SW 1271 (cell line): Measurements from ENCODE around the gene BCAS4.

ENCODE experiments used
- DNase-seq, 2 experiments: peaks; one replicate each; lab custom pipeline; 2025; lab: John Stamatoyannopoulos, UW

Gene BCAS4

DNA sequence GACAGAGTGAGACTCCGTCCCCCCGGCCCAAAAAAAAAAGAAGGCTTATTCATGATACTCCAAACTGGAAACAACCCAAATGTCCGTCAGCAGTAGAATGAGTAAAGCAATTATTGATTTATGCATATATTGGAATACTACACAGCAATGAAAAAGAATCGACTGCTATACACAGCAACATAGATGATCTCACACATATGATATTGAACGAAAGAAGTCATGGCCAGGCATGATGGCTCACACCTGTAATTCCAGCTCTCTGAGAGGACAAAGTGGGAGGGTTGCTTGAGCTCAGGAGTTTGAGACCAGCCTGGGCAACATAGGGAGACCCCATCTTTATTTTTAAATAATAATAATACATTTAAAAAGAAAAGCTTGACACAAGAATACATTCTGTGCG, 28.5 kb downstream of the BCAS4 start:
- DNase-seq, result no peak

DNA sequence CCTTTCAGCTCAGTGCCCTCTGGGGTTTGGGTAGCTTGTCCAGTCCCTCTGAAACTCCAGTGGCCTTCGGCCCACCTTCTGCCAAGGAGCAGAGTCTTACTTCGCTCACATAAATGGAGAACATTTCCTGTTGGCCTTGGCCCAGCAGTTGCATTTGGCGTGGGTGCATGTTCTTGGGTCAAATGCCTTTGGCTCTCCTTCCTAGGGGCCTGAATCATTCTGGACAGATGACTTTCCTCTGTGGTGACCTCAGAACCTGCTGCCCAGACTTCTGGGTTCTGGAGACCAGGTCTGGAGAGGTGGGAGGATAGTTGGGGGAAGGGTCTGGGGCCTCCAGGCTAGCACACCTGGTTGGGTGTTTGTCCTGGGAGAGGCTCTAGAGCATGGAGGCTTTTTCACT, 29.3 kb downstream of the BCAS4 start:
- no peak for DNase-seq

DNA sequence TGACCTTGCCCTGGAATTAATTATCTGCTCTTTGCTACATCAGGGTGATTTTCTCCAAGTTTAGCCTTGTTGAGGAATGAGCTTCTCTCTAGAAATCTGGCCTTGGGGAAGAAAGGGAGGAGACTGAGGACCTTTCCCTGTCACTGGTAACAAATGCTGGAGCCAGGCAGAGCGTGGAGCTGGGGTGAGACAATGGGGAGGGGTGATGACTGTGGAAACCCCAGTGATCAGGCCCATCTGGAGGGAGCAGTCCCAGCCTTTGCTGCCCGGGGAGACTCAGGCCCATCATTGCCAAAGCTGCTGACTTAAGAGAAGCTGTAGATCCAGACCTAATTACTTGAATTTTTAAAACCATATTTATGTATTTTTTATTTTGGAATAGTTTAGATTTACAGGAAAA, 31.3 kb downstream of the BCAS4 start:
- no peak for DNase-seq

DNA sequence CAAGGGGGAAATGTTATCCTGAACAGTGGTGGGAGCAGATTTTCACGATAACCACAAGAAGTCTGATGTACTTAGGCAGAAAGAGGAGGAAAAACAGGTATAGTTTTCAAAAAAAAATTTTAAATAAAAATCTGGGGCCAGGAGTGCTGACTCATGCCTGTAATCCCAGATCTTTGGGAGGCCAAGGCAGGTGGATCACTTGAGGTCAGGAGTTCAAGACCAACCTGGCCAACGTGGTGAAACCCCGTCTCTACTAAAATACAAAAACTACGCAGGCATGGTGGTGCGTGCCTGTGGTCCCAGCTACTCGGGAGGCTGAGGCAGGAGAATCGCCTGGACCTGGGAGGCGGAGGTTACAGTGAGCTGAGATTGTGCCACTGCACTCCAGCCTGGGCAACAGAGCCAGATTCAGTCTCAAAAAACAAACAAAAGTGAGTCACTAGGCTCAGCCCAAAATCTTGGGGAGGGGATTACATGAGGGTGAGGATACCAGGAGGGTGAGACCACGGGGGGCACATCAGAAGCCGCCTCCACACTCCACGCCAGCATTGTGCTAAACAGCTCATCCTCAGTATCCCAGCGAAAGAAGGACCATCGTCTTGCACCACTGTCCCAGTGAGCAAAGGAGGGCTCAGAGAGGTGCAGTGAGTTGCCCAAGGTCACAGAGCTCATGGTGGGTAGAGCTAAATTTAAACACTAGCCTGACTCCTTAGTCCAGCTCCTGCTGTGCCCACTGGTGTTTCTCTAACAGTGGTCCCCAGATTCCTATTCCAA, 33.7 kb downstream of the BCAS4 start:
- DNase-seq, result no peak

DNA sequence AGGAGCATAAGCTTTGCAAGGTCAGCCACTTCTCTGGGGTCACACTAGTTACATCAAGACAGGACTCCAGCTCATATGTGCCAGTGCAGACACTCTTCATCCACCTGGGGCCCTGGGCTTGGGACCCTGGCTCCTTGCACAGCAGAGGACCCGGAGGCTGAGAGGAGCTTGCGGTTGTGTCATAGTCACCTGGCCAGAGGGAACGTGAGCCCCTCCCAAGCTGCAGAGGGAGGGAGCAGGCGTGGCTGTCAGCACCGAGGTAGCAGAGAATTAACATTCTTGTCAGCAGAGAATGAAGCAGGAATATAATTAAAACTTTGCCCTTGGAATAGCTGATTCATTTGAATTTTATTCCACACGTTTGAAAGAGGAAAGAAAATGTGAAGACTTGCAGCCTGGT, 36.8 kb downstream of the BCAS4 start:
- DNase-seq, result no peak

DNA sequence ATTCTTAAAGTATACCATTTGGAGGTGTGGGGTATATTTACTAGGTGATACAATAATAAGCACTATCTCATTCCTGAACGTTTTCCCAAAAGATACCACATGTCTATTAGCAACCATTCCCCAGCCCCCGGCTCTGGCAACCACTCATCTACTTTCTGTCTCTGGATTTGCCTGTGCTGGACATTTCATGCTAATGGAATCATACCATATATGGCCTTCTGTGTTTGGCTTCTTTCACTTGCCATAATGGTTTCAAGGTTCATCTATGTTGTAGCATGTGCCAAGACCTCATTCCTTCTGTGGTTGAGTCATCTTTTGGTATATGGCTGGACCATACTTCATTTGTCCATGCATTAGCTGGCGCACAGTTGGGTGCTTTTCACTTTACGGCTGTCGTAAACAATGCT, 39.7 kb downstream of the BCAS4 start:
- no peak for DNase-seq

DNA sequence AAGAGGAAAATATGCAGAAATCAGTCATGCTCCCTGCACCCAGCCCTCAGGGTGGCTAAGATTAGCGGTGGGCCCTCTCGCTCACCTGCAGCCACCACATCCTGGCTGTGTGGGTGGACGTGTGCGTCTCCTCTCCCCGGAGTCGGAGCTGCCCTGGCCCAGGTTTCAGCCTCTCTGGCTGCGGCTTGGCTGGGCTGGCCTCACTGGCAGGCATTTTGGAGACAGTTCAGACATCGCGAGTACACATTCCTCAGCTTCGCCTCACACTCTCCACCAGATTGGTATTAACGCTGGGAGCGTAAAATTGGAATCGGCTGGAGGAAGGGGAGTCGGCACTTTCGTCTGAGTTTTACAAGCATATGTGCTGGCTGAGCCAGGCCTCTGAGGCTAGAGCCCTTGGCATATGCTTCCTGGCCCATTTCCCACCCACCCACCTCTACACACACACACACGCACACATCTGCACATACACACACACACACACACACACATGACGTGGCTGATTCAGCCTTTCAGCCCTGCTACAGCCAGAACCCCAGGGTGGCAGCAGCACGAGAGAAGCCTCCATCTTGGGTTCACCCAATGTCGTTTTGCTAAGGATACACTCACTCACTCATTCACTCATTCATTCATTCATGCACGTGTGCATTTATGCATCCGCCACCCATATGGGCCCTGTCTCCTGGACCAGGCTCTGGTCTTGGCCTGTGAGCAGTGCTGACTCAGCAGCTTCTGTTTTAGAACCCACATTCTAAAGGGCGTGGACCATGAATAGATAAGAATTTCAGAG, 42.9 kb downstream of the BCAS4 start:
- no peak for DNase-seq

DNA sequence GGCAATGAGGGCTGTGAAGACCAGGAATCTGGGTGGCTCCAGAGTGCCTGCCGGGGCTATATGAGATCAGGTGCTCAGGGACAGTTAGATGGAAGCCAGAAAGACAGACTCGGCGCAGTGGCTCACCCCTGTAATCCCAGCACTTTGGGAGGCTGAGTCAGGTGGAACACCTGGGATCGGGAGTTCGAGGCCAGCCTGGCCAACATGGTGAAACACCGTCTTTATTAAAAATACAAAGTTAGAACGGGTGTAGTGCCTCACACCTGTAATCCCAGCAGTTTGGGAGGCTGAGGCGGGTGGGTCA, 43.4 kb downstream of the BCAS4 start:
- DNase-seq, result no peak

DNA sequence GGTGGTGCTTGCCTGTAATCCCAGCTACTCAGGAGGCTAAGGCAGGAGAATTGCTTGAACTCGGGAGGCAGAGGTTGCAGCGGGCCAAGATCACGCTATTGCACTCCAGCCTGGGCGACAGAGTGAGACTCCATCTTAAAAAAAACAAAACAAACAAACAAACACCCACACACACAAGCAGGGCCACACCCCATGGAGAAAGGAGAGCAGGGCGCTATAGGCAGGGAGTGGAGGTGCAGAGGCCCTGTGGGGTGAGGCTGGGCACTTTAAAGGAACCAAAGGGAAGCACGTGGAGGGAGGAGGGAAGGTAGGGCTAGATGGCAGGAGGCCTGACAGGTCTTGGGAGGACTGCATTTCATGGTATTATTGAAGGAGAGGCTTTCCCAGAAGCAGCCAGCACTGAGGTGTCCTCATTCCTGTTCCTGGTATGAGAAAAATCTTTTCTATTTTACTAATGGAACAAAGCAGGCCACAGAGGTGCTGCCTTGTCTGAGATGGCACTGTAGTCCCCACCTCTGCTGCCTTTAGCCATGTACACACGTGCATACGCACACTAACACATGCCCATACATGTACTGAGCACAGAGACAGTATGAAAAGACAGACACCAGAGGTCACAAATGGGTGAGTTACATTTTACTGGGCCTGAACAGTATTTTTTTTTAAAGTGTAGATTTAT, 44.0 kb downstream of the BCAS4 start:
- DNase-seq, result no peak

DNA sequence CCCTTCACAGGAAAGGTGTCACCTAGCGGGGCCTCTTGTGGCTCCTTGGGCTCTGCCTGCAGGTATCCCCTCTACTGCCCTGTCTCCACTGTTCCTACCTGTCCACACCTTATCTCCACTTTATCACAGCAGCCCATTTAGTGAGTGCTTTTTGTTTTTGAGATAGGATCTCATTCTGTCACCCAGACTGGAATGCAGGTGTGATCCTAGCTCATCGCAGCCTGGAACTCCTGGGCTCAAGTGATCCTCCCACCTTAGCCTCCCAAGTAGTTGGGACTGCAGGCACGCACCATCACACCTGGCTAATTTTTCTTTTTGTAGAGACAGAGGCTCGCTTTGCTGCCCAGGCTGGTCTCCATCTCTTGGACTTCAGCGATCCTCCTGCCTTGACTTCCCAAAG, 48.0 kb downstream of the BCAS4 start:
- no peak for DNase-seq

DNA sequence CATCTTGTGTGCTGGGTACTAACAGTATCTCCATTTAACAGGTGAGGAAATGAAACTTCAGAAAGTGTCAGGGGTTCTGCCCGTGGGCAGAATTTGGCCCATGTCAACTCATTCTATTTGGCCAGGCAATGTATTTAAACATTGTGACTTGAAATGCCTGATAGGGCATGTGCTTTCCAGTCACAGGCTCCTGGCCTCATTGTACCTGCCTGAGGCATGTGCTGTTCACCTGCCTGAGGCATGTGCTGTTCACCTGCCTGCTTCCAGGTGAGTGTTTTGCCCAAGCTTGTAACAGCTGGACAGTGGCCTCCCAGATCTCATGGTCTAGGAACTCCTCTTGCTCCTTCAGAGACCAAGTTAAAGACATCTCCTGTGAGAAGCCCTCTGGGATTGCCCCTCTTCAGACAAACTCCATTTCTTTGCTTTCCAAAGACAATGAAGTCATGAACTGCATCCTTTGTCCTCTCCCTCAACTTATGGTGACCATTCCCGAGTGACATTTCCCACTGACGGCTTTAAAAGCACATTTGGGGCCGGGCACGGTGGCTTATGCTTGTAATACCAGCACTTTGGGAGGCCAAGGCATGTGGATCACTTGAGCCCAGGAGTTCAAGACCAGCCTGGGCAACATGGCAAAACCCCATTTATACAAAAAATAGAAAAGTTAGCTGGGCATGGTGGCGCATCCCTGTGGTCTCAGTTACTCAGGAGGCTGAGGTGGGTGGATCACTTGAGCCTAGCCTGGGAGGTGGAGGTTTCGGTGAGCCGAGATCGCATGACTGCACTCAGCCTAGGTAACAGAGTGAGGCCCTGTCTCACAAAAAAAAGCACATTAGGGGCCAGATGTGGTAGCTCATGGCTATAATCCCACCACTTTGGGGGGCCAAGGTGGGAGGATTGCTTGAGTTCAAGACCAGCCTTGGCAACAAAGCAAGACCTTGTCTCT, 48.7 kb downstream of the BCAS4 start:
- no peak for DNase-seq

DNA sequence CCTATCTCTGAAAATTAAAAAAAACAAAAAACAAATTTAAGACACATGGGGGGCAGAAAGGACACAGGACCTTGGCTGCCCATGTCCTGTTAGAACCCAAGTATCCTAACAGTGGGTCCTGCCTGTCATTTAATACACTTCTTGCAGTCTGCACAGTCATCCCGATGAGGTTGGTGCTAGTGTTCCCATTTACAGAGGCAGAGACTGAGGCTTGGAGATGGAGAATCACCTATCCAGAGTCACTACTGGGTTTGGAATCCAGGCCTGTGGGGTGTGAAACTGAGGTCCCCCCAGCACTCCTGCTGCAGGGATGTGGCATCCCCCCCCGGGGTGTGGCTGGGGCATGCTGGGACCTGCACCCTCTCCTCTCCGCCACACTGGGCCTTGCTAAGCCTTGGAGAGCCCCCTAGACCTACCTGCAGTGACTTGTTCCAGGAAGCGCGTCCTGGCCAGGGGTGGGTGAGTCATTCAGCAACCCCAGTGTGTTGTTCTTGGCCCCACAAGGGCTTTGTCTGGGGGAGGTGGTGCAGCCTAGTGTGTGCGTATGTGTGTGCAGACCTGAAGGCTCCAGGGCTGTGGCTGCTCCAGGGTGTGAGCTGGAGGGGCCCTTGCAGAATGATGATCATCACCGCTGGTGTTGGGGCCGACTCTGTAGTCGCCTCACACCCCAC, 49.7 kb downstream of the BCAS4 start:
- no peak for DNase-seq

DNA sequence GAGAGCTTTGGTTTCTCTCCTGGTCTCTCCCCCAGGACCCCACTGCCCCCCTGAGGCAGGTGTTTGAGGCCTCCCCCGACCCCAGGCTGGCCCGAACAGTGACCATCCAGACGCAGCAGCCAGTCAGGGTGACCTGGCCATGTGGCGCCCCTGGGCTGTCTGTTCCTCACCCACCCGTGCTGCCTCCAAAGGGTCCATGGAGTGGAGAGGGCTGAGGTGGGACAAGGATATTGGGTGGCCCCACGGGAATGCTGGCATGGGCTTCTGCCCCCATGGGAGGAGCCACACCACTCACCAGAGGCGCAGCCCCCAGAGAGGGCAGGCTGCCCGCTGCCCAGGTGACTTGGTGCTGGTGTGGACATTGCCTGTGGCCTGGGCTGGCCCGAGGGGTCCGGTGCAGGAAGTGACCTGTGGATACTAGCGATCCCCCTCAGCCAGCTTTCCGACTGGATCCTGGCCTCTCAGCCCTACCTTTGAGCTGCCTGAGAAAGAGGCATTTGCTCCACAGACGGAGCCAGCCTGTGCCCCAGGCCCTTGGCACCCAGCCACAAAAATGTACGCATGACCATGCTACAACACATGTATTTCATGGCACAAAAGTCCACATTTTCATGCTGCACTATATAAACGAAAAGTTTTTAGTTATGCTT, 50.8 kb downstream of the BCAS4 start:
- DNase-seq, result no peak

DNA sequence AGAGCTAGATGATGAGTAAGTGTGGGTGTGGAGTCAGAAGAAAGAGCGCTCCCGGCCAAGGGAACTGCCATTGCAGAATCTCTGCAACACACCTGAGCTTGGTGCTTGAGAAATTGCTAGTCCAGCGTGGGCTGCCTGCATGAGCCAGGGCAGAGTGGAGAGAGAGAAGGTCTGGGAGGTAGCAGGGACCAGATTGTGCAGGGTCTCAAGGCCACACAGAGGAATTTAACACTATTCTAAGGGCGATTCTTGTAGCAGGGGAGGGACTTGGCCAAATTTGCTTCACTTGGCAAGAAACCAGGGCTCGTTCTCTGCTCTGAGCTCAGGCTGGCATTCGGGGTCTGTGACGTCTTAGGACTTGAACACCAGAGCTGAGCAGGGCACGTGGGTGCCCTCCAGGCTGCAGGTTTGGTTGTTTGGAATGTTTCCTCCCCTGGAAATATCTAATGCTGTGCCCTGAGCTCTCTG, 53.5 kb downstream of the BCAS4 start:
- DNase-seq, result no peak

DNA sequence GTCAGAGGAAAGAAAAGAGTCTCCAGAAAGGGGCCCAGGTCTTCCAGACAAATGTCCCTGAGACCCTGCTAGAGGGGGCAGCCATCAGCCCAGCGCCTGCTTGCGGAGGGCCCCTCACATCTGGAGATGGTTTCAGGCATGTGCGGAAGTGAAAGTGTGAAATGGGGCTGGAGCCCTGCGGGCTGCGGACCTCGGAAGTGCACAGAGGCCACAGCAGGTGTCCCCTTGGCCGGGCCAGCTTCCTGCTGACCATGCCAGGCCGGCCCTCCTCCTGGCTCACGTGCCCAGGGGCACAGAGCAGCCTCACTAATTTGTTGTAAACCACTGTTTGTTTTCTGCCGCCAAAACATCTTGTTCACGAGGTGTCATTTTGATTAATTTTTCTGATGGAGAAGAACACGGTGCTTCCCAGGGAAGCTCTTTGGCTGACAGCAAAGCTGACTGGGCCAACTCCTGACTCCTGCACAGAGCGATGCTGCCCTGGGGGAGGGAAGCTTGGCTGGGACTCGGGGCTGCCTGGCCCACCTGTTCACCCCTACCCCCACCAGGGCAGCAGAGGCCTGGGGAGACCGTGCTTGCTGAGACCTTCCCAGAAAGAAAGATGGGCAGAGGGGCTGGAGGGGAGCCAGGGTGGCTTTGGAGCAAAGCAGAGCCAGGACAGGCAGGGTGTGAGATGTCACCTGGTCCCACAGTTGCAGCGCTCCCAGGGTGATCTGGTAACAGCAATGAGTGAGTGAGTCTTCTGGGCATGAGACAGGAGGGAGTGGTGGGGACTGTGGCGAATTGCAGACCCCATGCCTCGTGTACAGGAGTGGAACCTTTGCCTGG, 54.2 kb downstream of the BCAS4 start:
- DNase-seq, result no peak

DNA sequence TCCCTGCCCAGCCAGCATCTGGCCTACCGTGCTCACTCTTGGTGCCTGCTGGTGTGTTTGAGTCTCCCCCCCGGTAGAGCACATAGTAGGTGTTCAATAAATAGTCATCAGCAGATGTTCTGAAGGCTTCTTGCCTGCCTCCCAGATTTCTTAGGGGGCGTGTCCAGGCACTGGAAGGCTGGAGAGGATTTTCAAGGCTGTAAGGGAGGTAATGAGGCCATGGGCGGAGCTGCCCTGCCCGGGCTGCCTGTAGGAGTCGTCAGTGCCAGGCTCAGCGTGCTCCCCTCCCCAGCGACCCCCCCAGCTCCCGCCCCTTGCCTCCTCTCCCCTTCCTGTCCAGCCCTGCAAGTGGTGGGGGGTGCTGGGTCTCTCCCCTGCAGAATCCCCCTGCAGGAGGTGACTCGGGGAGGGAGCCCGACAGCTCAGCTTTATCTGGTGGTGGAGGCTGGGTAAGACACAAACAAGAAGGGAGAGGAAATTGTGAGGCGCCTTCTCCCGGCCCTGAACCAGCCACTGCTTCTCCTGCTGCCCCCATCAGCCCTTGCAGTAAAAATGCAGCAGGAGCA, 55.9 kb downstream of the BCAS4 start:
- DNase-seq, result no peak

DNA sequence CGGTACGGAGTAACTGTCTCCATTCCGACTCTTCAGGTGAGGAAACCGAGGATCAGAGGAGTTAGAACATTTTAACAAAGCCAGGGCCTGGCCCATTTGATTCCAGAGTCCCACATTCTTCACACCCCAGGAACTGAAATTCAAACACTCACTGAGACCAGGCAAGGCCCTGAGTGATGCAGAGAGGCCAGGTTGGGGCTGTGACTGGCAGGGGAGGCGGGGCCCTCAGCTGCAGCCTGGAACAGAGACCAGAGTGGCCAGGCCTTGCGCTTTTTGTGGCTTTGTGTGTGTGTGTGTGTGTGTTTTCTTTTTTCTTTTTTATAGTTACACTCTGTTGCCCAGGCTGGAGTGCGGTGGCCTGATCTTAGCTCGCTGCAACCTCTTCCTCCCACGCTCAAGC, 57.2 kb downstream of the BCAS4 start:
- DNase-seq, result no peak

DNA sequence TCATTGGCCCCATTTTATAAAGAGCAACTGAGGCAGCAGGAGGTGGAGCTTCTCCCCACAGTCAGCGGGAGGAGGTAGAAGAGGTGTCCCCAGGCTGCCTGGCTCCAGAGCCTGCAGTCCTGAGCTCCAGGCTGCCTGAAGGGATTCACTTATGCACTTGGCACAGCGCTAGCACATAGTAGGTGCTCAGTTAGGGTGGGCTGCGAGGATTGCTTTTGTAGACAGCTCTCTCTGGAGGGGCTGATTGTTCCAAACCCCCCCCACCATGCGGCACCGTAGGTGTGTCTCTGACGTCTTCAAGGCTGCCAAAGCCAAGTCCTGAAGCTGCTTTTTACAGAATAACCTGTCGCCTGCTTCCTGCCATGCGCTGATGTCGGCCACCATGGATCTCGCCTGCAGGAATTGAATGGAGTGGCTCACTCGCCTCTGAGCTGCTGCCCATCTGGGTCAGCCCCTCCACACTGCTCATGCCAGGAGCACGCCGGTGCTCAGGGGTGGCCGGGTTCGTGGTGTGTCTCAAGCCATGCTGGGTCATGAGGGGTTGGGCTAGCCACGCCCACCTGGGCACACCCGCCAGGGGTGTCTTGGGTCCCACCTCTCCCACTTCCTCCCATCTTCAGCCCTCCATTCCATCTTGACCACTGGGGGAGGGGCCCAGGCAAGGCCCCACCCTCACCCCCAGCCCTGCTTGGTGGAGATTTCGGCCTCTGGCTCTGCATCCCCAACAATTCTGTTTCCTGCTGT, 59.8 kb downstream of the BCAS4 start:
- DNase-seq, result no peak
